Measurements from ENCODE around the gene NDUFC1. TPM values are rescaled to one million over a fixed set of nuclear protein-coding genes. Genes with fewer than 3 reads are reported as not detected.

The NDUFC1 gene
- total and polyA plus RNA-seq, 9 of the 15 experiments (the other 6 are each of a cell fraction or from before 2014, with no cell fraction given): 58.9 to 378 (median 120) TPM

- TF ChIP-seq MEIS2 (IDR thresholded peaks at IDR 0.05; ENCODE audit: partially characterized antibody) (peak; percentile 19), FOXJ2 (tag; IDR thresholded peaks at IDR 0.05) (0 out of 2 replicates have a peak, but pooled peaks have one; percentile 9), PKNOX1 (IDR thresholded peaks at IDR 0.05) (peak; percentile 88), FOXM1 (IDR thresholded peaks at IDR 0.05; ENCODE audit: low read depth) (peak; percentile 70; the same call in 1 of the 2 replicates), FOXM1 (CRISPR knock-in tag; IDR thresholded peaks at IDR 0.05; ENCODE audit: low read depth) (no peak), HIVEP1 (CRISPR knock-in tag; IDR thresholded peaks at IDR 0.05) (no peak), ZNF24 (IDR thresholded peaks at IDR 0.05) (no peak), TEAD4 (IDR thresholded peaks at IDR 0.05; ENCODE audit: low read length) (0 out of 2 replicates have a peak, but pooled peaks have one; percentile 15), TEAD4 (CRISPR knock-in tag; IDR thresholded peaks at IDR 0.05; ENCODE audit: borderline replicate concordance) (no peak), ILF3 (IDR thresholded peaks at IDR 0.05; ENCODE audit: borderline replicate concordance) (no peak), SAFB (IDR thresholded peaks at IDR 0.05; ENCODE audit: borderline replicate concordance, low read depth, low read length) (no peak), DIDO1 (tag; IDR thresholded peaks at IDR 0.05; ENCODE audit: low read depth) (no peak)
These were observed 10.5 kb upstream of the NDUFC1 start (continued) for GRCh38 chr4:139312552-139313332.

Measured in K562 (cell line).